Duodenal mucosa (tissue), 2 donors: ENCODE measurements around the gene CFB.
A peak's percentile ranks its signal among the peaks of the same experiment; 100 is the strongest.

ENCODE experiments used
- H3K27ac ChIP-seq: one replicate; pipeline ENCODE4 v1.7.0; 2013; ENCODE audit warnings: low read depth, low read length
- H3K27me3 ChIP-seq, 2 donors: one replicate each; pipeline ENCODE4 v1.7.0; 2013; ENCODE audit warnings: low read length in 2 of 2, control low read depth in 1 of 2; ENCODE audit not compliant: insufficient read depth in 2 of 2, control insufficient read depth in 1 of 2
- H3K36me3 ChIP-seq, 2 donors: one replicate each; pipeline ENCODE4 v1.7.0; 2013; ENCODE audit warnings: low read length in 2 of 2, control low read depth in 1 of 2; ENCODE audit not compliant: insufficient read depth in 2 of 2, control insufficient read depth in 1 of 2
- H3K4me1 ChIP-seq, 2 donors: one replicate each; pipeline ENCODE4 v1.7.0; 2013; ENCODE audit warnings: low read length in 2 of 2, control low read depth in 1 of 2; ENCODE audit not compliant: insufficient read depth in 2 of 2, control insufficient read depth in 1 of 2
- H3K4me3 ChIP-seq, 2 donors: one replicate each; pipeline ENCODE4 v1.7.0; 2013; ENCODE audit warnings: low read length in 2 of 2, low read depth in 1 of 2
- H3K9ac ChIP-seq, 2 donors: one replicate each; pipeline ENCODE4 v1.7.0; 2013; ENCODE audit warnings: low read length in 2 of 2, low read depth in 1 of 2
- H3K9me3 ChIP-seq, 2 donors: one replicate each; pipeline ENCODE4 v1.7.0; 2013; ENCODE audit warnings: low read length in 2 of 2, control low read depth in 1 of 2; ENCODE audit not compliant: control insufficient read depth in 1 of 2

Gene CFB

GRCh38 chr6:31945507-31946369 is at the start of gene CFB:
Gene CFB (plus strand): TSS chr6:31946095. CDS start chr6:31946222, 127 bp downstream.
- Histone ChIP-seq H3K4me1 (peaks cover 27 to 37% of the 10 kb centered on the region in 2 donors), H3K27me3 (no peaks in the 10 kb centered on the region), H3K9ac (peak within 1 kb of the TSS; percentile 78 to 94)

GRCh38 chr6:31896493-31896855 is 49.4 kb upstream of the CFB start:
- Histone ChIP-seq H3K9ac (peak overlapping the region; percentile 32 to 60), H3K27me3 (no peaks in the 10 kb centered on the region), H3K36me3 (peaks cover 11 to 34% of the 10 kb centered on the region in 2 donors), H3K9me3 (no peaks in the 10 kb centered on the region), H3K27ac (no peak overlapping the region), H3K4me1 (peaks cover 5 to 24% of the 10 kb centered on the region in 2 donors), H3K4me3 (peak overlapping the region; percentile 67 to 92)

More at GRCh38 chr6:31945507-31946369, at the start of gene CFB:
- peaks cover 6 to 9% of the 10 kb centered on the region in 2 donors for H3K36me3 ChIP-seq
- H3K9me3 ChIP-seq = no peaks in the 10 kb centered on the region
- H3K27ac ChIP-seq = peak within 1 kb of the TSS; percentile 91
- H3K4me3 ChIP-seq = peak within 1 kb of the TSS; percentile 74

- Histone ChIP-seq H3K9me3 (no peaks in the 10 kb centered on the region), H3K4me3 (peak overlapping the region; percentile 67 to 92), H3K27me3 (no peaks in the 10 kb centered on the region), H3K36me3 (peaks cover 10 to 29% of the 10 kb centered on the region in 2 donors), H3K27ac (no peak overlapping the region), H3K9ac (peak overlapping the region; percentile 1 to 60), H3K4me1 (peaks cover 5 to 24% of the 10 kb centered on the region in 2 donors)
Measured at GRCh38 chr6:31896856-31897611, 48.9 kb upstream of the CFB start.

- H3K36me3 ChIP-seq = peaks cover 2 to 22% of the 10 kb centered on the region in 2 donors
- no peaks in the 10 kb centered on the region for H3K27me3 ChIP-seq
- peaks cover 10 to 29% of the 10 kb centered on the region in 2 donors for H3K4me1 ChIP-seq
- H3K27ac ChIP-seq = peak within 1 kb of the TSS; percentile 73
- H3K9me3 ChIP-seq = no peaks in the 10 kb centered on the region
- H3K4me3 ChIP-seq = peak within 1 kb of the TSS; percentile 92 to 93
- H3K9ac ChIP-seq = peak within 1 kb of the TSS; percentile 85 to 96
Measured at GRCh38 chr6:31897612-31898382, 48.1 kb upstream of the CFB start, which contains the start of gene EHMT2. Gene EHMT2 (minus strand): TSS chr6:31897698. CDS start chr6:31897677, 21 bp downstream.

- H3K4me1 ChIP-seq = peaks cover 14 to 34% of the 10 kb centered on the region in 2 donors
- no peaks in the 10 kb centered on the region for H3K27me3 ChIP-seq
- H3K9me3 ChIP-seq = no peaks in the 10 kb centered on the region
- H3K4me3 ChIP-seq = peak overlapping the region; percentile 92 to 93
- peaks cover 0 to 15% of the 10 kb centered on the region in 2 donors for H3K36me3 ChIP-seq
- peak overlapping the region; percentile 73 for H3K27ac ChIP-seq
- peak overlapping the region; percentile 85 to 96 for H3K9ac ChIP-seq
Measured at GRCh38 chr6:31898383-31899011, 47.4 kb upstream of the CFB start.

GRCh38 chr6:31899215-31899614 is 46.7 kb upstream of the CFB start:
- no peak overlapping the region for H3K27ac ChIP-seq

GRCh38 chr6:31899882-31900722 is 45.8 kb upstream of the CFB start:
- no peaks in the 10 kb centered on the region for H3K27me3 ChIP-seq
- peaks cover 0 to 6% of the 10 kb centered on the region in 2 donors for H3K36me3 ChIP-seq
- H3K4me1 ChIP-seq = peaks cover 14 to 34% of the 10 kb centered on the region in 2 donors
- no peaks in the 10 kb centered on the region for H3K9me3 ChIP-seq
- no peak overlapping the region for H3K27ac ChIP-seq
- H3K9ac ChIP-seq = no peak overlapping the region
- no peak overlapping the region for H3K4me3 ChIP-seq

More at GRCh38 chr6:31899215-31899614, 46.7 kb upstream of the CFB start:
- no peak overlapping the region for H3K4me3 ChIP-seq
- peaks cover 0 to 13% of the 10 kb centered on the region in 2 donors for H3K36me3 ChIP-seq
- H3K27me3 ChIP-seq = no peaks in the 10 kb centered on the region
- peaks cover 14 to 34% of the 10 kb centered on the region in 2 donors for H3K4me1 ChIP-seq
- H3K9me3 ChIP-seq = no peaks in the 10 kb centered on the region
- no peak overlapping the region for H3K9ac ChIP-seq

GRCh38 chr6:31900917-31901414 is 44.9 kb upstream of the CFB start:
- peaks cover 0 to 2% of the 10 kb centered on the region in 2 donors for H3K36me3 ChIP-seq
- no peaks in the 10 kb centered on the region for H3K9me3 ChIP-seq
- H3K27me3 ChIP-seq = no peaks in the 10 kb centered on the region
- peaks cover 14 to 34% of the 10 kb centered on the region in 2 donors for H3K4me1 ChIP-seq
- H3K4me3 ChIP-seq = peak overlapping the region; percentile 56 to 82
- H3K9ac ChIP-seq = peak overlapping the region in 1 of 2 donors; percentile 47
- peak overlapping the region; percentile 61 for H3K27ac ChIP-seq
